Nephron progenitor cell (in vitro differentiated cells): Measurements from ENCODE around the gene CDK2AP2.

ENCODE experiments used
- DNase-seq: peaks from one replicate; pipeline ENCODE4 v3.0.0; 2021
- H3K27ac Mint-ChIP-seq: 2 replicates; pipeline ENCODE4 v1.8.0; 2021; ENCODE audit warnings: mild to moderate bottlenecking, moderate library complexity, mixed read lengths
- H3K27me3 Mint-ChIP-seq: 2 replicates; pipeline ENCODE4 v1.8.0; 2021; ENCODE audit warnings: mild to moderate bottlenecking, low read depth, mixed read lengths; ENCODE audit not compliant: poor library complexity
- H3K36me3 Mint-ChIP-seq: 2 replicates; pipeline ENCODE4 v1.8.0; 2021; ENCODE audit warnings: low read depth, mixed read lengths
- H3K4me1 Mint-ChIP-seq: 2 replicates; pipeline ENCODE4 v1.8.0; 2021; ENCODE audit warnings: mixed read lengths
- H3K4me3 Mint-ChIP-seq: 2 replicates; pipeline ENCODE4 v1.8.0; 2021; ENCODE audit warnings: mild to moderate bottlenecking, moderate library complexity, mixed read lengths
- H3K9me3 Mint-ChIP-seq: 2 replicates; pipeline ENCODE4 v1.8.0; 2021; ENCODE audit warnings: mild to moderate bottlenecking, moderate library complexity, mixed read lengths
- CTCF ChIP-seq: fragments of 200-600 bp; sonication (generic); IDR thresholded peaks from 2 replicates; pipeline ENCODE4 v1.5.0; 2021; ENCODE audit warnings: antibody characterized with exemption

The CDK2AP2 gene

DNA sequence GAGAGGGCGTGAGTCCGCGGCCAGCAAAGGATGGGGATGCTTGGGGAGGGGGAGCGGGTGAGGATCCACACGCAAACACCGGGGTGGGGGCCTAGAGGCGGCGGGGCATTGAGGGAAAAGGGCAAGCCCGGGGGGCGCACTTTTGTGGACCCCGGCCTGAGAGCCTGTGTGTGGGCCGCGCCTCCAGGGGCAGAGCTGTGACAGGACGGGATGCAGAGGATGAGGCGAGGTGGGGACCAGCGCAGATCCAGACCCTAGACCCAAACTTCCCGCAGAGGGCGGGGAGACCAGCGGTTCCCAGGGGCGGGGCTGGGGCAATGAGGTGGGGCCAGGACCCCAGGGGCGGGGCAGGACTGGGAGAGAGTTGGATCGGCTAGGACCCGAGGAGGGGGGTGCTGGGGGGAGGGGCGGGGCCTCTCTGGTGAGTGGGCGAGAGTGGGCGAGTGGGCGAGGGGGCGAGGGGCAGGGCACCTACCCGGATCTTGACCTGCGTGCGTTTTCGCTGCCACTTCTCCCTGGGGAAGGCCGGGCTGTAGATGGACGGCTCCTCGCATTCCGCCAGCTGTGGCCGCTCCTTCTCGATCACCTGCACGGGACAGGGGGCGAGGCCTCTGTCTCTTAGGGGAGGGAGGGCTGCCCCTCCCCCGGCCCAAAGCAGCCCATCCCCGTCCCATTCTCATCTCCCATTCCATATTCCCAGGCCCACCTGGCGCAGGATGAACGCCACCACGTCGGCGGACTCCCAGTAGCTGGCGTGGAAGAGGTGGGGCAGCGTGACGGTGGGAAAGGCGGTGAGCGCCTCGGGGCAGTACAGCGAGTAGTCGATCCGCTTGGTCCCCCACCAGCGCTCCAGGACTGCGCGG, 13.4 kb downstream of the CDK2AP2 start:
- H3K36me3 Mint-ChIP-seq: peaks cover 7% of the 10 kb centered on the region
- no peak overlapping the region for H3K27ac Mint-ChIP-seq
- H3K4me1 Mint-ChIP-seq: peaks cover 13% of the 10 kb centered on the region
- H3K27me3 Mint-ChIP-seq: no peaks in the 10 kb centered on the region
- H3K9me3 Mint-ChIP-seq: no peaks in the 10 kb centered on the region
- DNase-seq: no peak
- no peak for TF ChIP-seq CTCF
- H3K4me3 Mint-ChIP-seq: no peak overlapping the region

DNA sequence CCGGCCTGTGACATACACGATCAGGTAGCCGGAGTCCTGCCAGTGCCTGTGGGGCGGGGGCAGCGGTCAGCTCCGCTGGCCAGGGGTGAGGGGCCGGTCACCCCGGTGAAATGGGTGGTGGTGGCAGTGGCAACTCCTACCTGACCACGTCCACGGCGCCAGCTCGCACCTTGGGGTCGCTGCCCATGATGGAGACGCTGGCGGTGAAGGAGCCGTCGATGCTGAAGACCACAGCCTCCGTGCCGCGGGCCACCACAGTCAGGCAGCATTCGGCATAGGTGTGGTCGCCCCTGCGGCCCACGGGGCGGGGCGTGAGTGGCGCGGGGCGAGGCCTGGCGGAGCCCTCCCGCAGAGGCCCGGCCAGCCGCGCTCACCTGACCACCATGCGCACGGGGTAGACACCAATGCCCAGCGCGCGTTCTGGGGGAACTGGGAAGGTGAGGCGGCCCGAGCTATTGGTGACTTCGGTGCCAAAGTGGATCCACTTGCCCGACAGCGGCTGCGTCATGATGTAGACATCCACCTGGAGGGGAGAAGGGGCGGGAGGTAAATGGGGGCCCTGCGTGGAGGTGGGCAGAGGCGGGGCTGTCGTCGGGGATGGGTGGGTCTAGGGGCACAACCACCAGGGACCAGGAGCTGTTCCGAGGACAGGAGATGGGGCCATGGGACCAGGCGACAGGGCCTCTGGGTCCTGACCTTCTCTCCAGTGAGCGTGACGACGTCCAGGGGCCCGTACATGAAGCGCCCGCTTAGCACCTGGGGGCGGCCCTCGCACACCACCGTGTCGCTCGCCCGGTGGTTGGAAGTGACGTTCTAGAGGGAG, 14.2 kb downstream of the CDK2AP2 start:
- H3K4me3 Mint-ChIP-seq: no peak overlapping the region
- H3K4me1 Mint-ChIP-seq: peaks cover 16% of the 10 kb centered on the region
- no peak for DNase-seq
- H3K27ac Mint-ChIP-seq: no peak overlapping the region
- TF ChIP-seq CTCF: no peak
- no peaks in the 10 kb centered on the region for H3K9me3 Mint-ChIP-seq
- H3K36me3 Mint-ChIP-seq: peaks cover 4% of the 10 kb centered on the region
- no peaks in the 10 kb centered on the region for H3K27me3 Mint-ChIP-seq

GRCh38 chr11:67492801-67493547, 15.0 kb downstream of the CDK2AP2 start:
- no peak overlapping the region for H3K27ac Mint-ChIP-seq

DNA sequence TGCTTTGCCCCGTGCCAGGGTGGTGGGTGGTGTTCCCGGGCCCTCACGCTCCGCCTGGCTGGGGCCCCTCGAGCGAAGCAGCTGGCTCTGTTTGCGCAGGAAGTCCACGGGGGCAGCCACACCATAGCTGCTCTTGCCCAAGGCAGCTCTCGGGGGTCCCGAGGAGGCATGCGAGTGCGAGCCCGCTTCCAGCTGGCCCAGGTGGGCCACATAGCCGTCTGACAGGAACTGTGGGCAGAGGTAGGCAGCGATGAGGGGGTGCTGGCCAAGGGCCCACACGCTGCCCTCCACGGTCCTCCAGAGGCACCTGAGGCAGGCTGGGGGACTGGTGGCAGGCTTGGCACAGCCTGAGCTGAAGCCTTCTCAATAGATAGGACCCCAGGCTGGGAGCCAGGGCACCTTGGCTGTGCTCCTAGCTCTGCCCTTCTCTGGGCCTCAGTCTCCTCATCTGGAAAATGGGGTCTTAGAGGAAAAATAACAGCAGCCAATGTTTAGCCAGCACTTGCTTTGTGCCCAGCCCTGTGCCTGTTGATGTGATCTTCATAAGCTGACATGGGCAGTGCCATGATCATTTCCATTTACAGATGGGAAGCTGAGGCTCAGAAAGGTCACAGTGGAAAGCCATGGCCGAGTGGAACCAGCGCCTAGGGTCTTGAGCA, 15.8 kb downstream of the CDK2AP2 start:
- Mint-ChIP-seq H3K27ac (no peak overlapping the region), H3K36me3 (peaks cover 14% of the 10 kb centered on the region), H3K4me1 (peaks cover 23% of the 10 kb centered on the region), H3K27me3 (peaks cover under 1% of the 10 kb centered on the region), H3K9me3 (no peaks in the 10 kb centered on the region), H3K4me3 (no peak overlapping the region)
- TF ChIP-seq CTCF: no peak
- DNase-seq: no peak

More at GRCh38 chr11:67492801-67493547, 15.0 kb downstream of the CDK2AP2 start:
- Mint-ChIP-seq H3K4me1 (peaks cover 17% of the 10 kb centered on the region), H3K27me3 (no peaks in the 10 kb centered on the region), H3K36me3 (peaks cover 6% of the 10 kb centered on the region), H3K4me3 (no peak overlapping the region), H3K9me3 (no peaks in the 10 kb centered on the region)
- no peak for TF ChIP-seq CTCF
- no peak for DNase-seq

DNA sequence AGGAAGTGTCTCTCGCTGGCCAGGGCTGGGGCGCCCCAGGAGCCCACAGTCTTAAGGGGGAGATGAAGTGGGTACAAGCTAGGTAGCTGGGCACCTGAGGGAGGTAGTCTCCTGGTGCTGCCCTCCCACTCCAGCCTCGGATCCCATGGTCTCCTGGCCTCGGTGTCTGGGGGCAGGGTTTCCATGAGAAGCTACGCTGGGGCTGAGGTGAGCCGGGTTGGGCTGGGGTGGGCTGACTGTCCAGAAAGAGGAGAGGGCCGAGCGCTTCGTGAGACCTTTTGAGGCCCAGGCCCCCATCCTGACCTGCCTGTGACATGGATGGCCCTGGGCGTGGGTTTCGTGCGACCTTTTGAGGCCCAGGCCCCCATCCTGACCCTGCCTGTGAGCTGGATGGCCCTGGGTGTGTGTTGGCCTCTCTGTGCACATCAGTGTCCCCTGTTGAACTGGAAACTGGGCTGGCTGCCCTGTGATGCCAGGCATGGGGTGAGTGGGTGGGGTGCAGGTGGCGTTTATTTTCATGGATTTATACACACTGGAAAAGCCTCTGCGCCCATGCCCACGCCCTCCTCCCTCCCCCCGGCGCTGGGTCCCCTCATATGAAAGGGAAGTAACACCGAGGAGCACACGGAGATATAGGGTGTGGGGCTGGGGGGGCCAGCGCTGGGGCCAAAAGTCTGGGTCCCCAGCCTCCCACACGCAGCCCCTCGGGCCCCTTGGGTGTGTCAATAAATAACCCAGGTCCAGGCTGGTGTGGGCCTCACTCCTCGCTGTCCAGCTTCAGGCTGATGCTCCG, 16.5 kb downstream of the CDK2AP2 start:
- Mint-ChIP-seq H3K9me3 (no peaks in the 10 kb centered on the region), H3K36me3 (peaks cover 14% of the 10 kb centered on the region), H3K4me1 (peaks cover 24% of the 10 kb centered on the region), H3K4me3 (no peak overlapping the region), H3K27me3 (peaks cover 4% of the 10 kb centered on the region), H3K27ac (peak overlapping the region; percentile 95)
- DNase-seq: no peak
- no peak for TF ChIP-seq CTCF
